AML-193 (cell line): ENCODE data around the gene ITIH1.

Experiments
- DNase-seq, 2 experiments: peaks; one replicate each; lab custom pipeline; 2025; lab: John Stamatoyannopoulos, UW

The ITIH1 gene

DNA sequence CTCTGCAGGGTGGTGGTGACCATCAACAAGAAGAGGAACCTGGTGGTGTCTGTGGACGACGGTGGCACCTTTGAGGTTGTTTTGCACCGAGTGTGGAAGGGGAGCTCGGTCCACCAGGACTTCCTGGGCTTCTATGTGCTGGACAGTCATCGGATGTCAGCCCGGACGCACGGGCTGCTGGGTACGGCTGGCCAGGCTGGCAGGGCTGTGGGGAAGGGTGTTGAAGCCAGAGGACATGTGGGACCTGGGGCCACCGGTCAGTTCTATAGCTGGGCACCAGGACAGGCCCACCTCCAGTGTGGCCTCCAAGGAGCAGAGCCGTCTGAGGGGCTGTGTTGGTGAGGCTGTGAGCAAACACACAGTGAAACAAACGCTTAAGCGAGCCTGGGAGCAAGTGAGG is 13.3 kb downstream of the ITIH1 start:
- no peak for DNase-seq

DNA sequence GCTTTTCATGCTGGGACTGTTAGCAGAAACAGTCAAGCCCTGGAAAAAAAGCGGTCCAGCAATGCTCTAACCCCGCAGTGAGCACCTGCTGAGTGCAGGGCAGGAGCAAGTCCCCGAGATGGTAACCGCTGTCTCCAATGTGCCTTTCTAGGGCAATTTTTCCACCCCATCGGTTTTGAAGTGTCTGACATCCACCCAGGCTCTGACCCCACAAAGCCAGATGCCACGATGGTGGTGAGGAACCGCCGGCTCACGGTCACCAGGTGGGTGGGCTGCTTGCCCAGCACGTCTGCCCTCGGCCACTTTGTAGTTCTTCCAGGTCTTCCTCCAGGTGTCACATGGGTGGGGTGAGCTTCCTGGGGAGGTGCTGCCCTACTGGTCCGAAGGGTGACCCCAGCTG is 14.0 kb downstream of the ITIH1 start:
- DNase-seq, result no peak

DNA sequence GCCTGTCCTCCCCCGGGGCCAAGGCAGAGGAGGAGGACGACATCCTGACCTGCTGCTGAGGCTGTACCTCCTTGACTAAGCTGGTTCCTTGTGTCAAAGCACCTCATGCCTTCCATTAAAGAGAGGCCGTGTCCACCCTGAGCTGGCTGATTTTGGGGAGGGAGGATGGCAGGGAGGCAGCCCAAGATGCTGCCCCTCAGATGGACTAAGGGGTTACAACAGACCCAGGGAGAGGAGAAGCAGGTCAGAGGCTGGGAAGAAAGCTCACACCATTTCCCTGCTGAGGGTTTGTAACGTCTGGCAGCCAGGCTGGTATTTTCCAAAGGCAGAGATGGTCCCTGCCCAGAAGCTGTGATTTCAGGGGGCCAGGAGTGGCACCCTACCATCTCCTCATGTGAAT is 14.5 kb downstream of the ITIH1 start:
- DNase-seq, result no peak

DNA sequence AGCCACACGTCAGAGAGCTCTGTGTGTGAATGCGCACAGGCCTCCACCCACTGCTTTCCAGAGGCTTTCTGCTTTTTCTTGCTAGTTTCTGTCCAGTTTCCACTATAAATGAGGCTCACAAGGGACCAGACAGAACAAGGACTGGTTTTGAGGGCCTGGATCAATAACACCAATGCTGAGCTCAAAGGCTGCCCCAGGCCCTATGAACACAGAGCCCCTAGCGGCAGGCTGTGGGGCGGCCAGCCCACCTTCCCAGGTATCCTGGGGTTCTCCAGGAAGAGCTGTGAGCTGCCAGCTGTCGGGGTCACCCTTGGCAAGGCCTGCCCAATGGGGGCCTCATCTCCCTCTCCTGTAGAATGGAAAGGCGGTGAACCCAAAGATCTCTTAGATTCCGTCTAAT is 15.0 kb downstream of the ITIH1 start:
- no peak for DNase-seq

DNA sequence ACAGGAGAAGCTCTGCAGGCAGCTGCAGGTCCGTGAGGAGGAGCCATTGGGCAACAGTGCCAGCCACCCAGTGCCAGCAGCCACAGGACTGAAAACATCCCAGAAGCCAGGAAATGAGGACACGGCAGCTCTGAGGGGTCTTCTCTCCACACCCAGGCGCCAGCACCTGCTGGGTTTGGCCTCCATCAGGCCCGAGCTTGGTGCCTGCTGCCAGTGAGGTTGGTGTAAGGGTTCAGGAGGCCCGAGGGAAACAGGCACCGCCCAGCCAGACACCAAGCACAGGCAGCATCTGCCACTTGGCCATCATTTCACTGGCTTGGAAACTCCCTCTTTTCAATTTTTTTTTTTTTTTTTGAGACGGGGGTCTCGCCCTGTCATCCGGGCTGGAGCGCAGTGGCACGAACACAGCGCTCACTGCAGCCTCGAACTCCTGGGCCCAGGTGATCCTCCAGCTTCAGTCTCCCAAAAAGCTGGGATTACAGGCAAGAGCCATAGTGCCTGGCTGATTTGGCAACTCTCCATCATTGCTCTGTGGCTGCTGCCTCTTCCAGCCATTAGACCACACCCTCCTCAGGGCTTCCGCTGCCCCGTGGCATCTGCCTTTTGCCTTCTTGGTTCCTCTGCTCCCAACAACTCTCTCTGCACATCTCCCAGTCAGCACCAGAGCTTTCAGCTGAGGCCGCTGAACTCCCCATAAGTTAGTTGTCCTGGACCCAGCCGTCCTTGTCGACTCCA is 15.7 kb downstream of the ITIH1 start:
- no peak for DNase-seq

DNA sequence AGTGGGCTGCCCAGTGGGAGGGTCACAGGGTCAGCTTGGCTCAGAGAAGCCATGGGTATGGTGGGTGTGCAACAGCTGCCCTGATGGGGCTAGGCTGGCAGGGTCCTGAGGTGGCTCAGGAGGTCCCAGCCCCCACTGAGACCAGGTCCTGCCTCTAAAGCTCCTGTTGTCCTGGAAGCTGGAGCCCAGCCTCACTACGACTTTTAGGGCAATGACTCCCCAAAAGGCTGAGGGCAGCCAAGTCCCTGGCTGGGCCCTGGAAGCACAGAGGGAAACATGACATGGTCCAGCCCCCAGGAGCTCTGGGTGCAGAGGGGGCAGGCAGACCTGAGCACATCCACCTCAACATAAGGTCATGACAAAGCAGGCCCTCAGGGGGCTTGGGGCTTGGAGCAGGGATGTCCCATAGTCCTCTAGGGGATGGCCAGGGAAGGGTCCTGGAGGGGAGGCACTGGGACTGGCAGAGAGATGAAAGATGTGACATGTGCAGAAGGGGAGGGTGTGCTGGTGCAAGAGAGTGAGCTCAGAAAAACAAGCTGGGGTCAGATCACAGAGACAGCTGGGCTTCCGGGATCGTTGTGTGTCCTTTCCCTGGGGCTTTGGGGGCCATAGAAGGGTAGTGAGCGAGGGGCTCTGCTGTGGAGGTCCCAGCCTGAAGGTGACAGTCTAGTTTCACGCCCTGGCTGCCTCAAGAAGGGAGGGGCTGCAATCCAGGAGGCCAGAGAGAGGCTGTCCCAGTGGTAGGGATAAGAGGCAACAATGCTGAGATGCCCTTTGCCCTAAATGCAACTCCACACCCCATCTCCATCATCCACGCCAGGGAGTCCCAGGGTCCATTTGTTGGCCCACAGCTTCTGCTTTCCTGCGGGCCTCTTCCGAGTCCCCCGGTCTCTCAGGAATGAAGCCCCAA is 16.6 kb downstream of the ITIH1 start:
- DNase-seq, result no peak

DNA sequence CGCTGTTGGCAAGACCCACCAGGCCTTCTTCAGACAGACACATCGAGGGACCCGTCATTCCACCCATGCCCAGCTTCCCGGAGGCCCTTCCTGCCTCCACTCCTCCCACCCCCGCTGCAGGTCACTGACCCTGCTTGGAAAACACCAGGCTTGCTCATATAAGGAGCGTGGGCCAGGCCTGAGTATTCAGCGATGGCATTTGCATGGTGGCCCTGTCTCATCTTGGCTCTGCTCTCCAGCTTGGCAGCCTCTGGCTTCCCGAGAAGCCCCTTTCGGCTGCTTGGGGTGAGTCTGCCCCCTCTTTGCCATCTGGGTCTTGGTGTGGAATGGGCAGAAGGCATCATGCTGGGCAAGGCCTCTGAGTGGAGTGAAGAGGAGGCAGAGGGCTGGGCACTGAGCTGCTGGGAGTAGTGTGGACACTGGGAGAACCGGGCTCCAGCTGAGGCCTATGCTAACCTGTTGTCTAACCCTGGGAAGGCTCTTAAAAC is 17.3 kb downstream of the ITIH1 start, which contains the start of gene ITIH3:
TSS of gene ITIH3 (plus strand) at position 185 of the 488 bp plus-strand sequence. CDS start at position 193, 8 bp downstream.
- DNase-seq, result no peak

DNA sequence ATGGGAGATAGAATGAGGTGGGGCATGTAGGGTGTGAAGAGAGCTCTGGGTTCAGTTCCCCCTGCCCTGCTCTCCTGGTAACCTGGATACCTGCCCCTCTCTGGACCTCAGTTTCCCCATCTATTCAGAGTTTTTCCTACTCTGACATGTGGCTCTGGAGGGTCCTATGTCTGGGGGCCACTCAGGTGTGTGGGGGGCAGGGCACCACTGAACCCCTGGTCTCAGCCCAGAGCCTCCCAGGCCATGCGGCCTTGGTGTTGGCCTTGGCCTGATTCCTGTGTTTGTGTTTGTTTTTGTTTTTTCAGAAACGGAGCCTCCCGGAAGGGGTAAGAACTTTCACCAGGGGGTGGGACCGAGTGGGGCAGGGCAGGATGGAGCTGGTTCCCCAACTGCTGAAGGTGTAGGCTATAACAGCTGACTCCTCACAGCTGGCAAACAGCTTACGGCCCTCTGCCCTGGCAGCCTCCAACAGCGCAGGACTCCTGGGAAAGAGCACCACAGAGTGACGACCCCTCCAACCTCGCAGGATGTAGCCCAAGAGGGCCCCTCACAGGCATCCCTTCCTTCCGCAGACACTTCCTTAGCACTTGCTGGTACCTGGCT is 18.0 kb downstream of the ITIH1 start:
- no peak for DNase-seq

DNA sequence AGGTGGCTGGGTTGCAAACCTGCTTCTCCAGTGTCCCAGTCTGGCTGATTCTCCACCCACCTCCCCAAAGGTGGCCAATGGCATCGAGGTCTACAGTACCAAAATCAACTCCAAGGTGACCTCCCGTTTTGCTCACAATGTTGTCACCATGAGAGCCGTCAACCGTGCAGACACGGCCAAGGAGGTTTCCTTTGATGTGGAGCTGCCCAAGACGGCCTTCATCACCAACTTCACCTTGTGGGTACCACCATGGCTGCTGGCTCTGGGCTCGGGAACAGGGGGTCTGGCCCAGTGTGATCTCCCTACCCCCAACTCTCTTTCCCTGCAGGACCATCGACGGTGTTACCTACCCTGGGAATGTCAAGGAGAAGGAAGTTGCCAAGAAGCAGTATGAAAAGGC is 19.0 kb downstream of the ITIH1 start:
- no peak for DNase-seq

DNA sequence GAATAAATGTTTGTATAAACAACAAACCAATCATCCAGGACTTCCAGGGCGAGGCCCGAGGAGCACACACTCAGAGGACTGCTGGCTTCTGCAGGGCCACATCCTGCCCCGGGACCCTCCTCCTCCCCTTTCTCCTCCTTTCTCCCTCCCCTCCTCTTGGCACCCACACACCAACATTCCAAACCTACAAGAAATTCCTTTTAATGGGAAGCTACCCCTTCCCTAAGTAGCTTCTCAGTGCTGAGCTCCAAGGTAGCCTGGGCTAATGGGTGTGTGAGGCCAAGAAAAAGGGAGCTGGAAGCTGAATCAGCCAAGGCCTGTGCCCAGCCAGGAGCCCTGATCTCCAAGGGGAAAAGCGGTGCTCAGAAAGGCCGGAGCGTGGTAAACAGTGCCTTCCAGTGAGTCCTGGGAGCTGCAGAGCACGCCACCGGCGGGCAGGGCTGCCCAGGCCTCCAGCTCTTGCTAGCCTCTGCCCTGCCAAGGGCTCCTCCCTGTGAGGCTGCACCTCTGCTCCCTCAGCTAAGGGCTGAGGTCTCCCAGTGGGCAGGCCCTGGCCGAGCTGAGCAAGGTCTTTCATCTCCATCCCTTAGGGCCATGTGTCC is 21.1 kb downstream of the ITIH1 start:
- no peak for DNase-seq

DNA sequence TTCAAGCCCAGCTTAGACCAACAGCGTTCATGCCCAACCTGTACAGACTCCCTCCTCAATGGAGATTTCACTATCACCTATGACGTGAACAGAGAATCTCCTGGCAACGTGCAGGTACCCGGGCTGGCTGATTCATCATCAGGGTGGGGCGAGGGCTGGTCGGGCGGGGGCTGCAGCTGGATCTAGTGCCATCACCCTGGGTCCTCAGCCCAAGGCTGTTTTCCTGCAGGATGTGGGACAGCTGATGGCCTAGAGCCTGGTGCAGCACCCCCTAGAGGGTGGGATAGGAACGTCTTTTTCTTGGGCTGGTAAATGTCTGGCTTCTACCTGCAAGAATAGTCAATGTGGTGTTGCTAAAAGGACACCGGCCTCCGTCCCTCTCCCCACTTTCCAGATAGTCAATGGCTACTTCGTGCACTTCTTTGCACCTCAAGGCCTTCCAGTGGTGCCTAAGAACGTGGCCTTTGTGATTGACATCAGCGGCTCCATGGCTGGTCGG is 21.6 kb downstream of the ITIH1 start:
- peak; percentile 13 to 54 for DNase-seq

DNA sequence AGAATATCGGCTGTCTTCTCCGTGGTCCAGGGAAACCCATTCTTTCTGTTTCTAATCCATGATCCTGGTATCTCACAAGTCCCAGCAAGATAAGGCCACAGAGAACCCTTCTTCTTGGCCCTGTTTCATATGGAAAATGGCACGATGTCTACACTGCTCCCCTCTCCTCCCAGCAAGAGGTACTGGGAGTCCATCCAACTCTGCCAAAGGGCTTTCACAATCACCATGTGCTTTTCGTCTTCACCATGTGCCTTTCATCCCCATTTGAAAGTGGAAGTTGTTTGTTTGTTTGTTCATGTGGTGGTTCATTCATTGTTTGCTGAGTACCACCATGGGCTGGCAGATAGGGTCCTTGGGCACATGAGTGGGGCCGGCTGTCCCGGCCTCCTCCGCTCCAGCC is 22.7 kb downstream of the ITIH1 start:
- no peak for DNase-seq

DNA sequence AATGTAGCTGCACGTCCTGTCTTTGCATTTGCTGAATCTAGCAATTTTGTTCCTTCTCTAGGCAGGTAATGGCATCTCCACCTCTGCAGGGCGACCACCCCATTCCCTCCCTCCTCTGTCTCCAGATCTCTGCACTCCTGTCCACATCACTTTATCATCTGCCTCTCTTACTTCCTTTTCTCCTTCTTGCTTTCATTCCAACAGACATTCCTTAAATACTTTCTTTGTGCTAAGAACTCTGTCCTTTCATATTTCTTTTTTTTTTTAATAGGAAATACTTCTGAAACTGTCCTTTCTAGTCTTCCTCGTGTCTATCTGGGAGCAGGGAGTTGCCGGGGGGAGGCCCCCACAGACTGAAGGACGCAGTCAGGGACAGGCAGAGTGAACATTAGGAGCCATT is 24.4 kb downstream of the ITIH1 start:
- no peak for DNase-seq

DNA sequence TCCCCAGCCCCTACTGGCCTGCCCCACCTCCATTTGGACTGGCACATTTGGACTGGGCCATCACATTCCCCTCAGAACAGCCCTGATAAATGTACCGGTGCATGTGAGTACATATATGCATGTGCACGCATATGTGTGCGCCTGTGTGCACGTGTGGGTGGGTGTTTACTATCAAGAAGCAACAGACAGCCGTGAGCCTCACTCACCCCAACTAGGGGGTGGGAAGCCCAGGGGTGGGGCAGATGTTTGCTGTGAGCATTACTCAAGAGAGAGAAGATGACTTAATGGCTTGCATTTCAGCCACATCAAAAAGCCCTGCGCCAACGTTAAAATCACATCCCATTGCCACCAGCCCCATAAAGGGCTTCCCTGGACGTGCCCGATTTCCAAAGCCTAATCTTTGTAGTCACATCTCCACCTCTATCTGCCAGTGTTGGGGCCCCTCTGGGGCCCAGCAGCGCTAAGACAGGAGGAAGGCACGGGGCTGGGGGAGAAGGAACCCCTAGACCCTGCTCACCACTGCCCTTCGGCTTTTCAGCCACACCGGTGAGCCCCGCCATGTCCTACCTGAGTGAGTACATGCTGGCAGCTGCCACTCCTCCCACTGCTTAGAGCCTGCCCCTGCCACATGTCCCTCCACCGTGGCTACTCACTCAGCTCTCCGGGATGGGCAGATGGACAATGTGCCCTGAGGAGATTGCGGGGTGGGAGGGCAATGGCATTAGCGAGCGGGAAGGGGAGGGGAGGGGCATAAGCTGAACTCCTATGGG is 28.1 kb downstream of the ITIH1 start:
- no peak for DNase-seq

DNA sequence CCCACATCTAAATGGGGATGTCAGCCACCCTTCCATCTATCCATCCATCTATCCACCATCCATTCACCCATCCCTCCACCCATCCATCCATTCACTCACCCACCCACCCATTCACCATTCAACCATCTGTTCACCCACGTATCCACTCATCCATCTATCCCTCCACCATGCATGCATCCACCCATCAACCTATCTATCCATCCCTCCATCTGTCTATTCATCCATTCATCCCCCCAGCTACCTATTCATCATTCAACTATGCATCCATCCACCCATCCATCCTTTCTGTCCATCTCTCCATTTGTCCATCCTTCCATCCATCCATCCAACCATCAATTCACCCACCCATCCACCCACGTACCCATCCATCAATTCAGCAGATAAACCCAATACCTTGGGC is 31.8 kb downstream of the ITIH1 start:
- DNase-seq, result no peak

DNA sequence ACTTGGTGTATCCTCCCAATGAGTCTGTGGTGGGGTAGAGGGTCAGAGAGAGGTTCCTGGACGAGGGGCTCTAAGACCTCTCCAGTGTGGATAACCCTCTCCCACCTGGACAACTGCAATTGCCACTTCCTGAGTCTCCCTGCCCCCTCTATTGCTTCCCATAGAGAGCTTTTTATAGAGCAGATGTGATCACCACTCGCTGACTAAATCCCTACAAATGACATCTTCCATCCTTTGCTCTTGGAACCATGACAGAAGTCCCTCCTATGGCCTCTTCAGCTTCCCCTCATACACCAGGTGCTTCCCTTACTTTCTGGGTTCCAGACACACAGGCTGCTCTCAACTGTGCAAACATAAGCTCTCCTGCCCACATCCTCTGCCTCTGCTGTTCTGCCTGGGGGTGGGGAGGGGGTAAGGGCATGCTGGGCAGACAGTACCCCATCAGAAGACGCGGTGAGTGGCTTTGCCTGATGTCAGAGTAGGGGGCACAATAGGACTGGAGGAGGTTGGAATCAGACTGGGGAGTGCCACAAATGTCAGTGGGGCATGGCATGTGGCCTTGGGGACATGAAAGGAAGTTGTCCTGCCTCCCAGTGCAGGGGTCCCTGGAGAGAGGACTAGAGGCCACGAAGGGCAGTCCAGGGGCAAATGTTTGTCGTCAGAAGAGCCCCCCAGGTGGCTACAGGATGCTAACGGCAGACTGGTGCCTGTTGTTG is 32.4 kb downstream of the ITIH1 start:
- DNase-seq, result no peak

DNA sequence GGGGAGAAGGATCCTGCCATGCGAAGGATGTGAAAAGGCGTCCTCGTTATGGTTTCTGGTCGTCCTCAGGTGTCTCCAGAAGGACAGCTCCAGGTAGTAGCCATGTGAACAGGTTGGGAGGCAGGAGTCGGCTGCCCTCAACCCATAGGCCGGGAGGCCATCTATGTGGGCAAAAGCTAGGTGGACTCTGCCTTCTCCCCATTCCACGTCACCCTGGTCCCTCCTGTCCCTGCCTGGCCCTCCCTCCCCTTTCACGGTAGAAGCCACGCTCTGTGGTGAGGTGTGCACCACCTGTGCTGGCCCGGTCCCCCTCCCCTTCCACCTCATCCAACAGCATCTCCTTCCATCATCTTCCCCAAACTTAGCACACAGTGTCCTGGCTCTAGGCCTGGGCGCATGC is 33.5 kb downstream of the ITIH1 start:
- DNase-seq, result no peak

DNA sequence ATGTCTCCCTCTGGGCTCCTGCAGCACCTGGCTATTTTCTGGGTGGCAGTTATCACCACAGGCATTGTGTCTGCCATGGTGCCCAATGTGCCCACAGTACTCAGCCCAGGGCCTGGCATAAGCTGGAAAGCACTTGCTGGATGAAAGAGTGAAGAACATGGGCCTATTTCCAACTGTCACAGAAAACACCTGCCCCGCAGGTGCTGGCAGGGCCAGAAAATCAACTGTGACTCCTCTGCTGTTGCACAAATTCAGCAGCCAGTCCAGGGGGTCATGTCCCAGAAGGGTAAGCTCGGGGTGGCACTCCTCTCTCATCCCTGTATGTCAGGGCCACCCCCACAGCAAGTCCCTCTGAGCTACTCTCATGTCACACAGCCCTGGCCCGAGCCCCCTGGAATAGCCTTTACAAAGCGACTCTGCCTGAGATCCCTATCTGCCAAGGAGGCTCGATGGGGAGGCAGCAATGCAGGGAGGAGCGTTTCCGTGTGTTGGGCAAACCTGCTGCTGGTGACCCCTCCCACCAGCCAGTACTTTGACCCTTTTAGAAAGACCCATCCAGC is 34.1 kb downstream of the ITIH1 start:
- DNase-seq, result no peak

DNA sequence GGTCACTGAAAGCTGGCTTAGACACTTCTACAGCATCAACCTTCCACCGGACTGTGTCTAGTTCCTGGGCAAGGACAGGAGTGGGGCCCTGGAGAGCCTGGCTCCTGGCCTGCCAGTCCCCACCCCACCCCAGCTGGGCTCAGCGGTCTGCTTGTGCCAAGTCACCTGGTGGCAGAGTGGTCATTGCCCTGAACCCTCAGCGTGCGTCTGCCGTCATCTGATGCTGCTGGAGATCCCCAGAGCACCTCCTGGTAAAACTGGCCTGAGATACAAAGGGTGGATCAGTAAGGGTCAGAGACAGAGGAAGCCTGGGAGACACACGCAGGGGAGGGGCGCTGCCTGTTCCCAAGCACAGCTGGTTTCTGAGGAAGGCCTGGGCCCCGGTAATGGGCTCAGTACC is 36.4 kb downstream of the ITIH1 start:
- no peak for DNase-seq

DNA sequence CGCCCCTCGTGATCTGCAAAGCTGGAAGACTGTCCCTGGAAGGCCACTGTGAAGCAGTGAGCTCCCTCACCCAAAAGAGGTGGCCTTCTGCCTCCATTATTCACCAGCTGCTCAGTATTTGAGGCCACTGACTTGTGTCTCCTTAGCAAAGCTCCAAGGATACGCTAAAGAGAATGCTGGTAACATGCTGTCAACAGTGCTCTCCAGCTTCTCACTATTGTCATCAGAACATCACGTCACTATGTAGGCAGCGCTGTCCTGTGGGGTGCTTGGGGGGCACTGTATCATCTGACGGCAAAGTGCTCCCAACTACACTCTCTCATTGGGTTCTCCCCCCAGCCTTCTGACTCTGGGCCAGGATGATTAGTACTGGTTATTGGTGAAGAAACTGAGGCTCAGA is 38.8 kb downstream of the ITIH1 start:
- DNase-seq, result no peak
